Heart left ventricle (tissue), 13 donors: ENCODE measurements around the gene ZBTB20.

Source experiments
- CTCF ChIP-seq, 12 donors: fragments of 200-600 bp; sonication (generic) in 4 of 12; IDR thresholded peaks; one replicate each; pipeline versions ENCODE4 v1.5.0 to v1.8.0; 2018 to 2022; ENCODE audit warnings: antibody characterized with exemption in 12 of 12, mild to moderate bottlenecking in 5 of 12
- POLR2A ChIP-seq, 2 donors: fragments of 450-650 bp; IDR thresholded peaks; one replicate each; pipeline ENCODE4 v1.6.1; 2017; ENCODE audit warnings: antibody characterized with exemption in 2 of 2, mild to moderate bottlenecking in 2 of 2, moderate library complexity in 2 of 2
- donor health status: ischemic (EF 13 %, LVEDD 7.1; RV severe dilation, severe dysfunction).
- donor health status: DM: no; HTN: yes; CAD: no.
- donor health status: DM: no; HTN: no; CAD: no.
- donor health status: ischemic (EF 25% LVEDD 6.9; RV normal size, moderate dysfunction).
- donor health status: ischemic (EF 25% LVEDD 5.7; RV mildly dilated, moderate dysfunction).
- donor health status: ischemic (EF 35%, LVEDD 5.7; RV mildly dilated, moderate dysfunction).
- donor health status: nonischemic (EF 11% LVEDD 7.7; RV severe dilation, severe dysfunction).
- donor health status: DM: yes; HTN: yes; CAD: no.
- donor health status: PGD.
- donor health status: ischemic (EF 29% LVEDD 5.4; RV normal size, mild dysfunction).
- donor health status: nonischemic (EF 23%, LVEDD 6.1; RV moderate dilation, normal function).

- TF ChIP-seq POLR2A (IDR thresholded peaks at IDR 0.05), result no peak
- TF ChIP-seq CTCF (IDR thresholded peaks at IDR 0.05), result no peak
These were observed 316.4 kb downstream of the ZBTB20 start for GRCh38 chr3:114830652-114831051.
